HG03457 (cell line): ENCODE measurements around the gene MMP20.

Experiments used
- ATAC-seq: cut with Tn5 transposase; IDR thresholded peaks from one replicate; pipeline ENCODE4 v1.9.1; 2021; ENCODE audit warnings: moderate number of reproducible peaks; ENCODE audit not compliant: unreplicated experiment

The MMP20 gene

DNA sequence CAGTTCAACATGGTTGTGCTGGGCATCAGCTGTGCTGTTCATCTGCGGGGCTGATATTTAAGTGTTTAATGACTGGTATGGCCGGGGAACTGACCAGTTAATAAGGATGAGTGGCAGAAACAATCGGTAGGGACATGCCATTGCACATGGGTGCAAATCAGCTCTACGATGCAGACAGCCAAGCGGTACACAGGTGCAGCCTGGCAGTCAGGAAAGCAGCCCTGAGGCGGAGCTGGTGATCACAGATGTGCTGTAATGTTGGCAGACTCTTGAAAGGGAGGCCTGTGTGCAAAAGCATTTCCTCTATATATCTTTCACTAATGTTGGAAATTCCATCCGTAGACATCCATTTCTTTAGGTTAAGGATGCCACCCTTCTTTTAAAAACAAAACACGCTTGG lies 1.1 kb downstream of the MMP20 start:
- no peak for ATAC-seq

GRCh38 chr11:102623128-102623527 lies 2.0 kb downstream of the MMP20 start:
- ATAC-seq: no peak

GRCh38 chr11:102622258-102622657 lies 2.9 kb downstream of the MMP20 start:
- ATAC-seq: no peak

GRCh38 chr11:102620818-102621561 lies 4.1 kb downstream of the MMP20 start:
- ATAC-seq: no peak

DNA sequence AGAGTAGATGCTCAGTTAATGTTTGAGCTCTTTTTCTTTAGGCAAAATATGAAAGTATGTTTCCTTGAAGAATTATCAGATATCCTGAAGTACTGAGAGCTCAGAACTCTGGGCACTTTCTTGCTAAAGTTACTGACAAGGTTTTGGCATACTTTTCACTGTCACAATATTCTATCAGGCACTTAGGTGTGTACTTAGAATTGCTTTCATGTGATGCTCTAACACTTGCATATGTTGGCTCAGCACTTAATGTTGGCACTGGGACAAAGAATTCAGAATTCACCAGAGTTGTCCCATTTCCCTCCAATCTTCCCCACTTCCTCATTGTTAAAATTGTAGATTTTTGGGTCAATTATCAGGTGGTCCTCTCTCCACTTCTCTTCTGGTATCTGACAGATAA lies 5.0 kb downstream of the MMP20 start:
- no peak for ATAC-seq

DNA sequence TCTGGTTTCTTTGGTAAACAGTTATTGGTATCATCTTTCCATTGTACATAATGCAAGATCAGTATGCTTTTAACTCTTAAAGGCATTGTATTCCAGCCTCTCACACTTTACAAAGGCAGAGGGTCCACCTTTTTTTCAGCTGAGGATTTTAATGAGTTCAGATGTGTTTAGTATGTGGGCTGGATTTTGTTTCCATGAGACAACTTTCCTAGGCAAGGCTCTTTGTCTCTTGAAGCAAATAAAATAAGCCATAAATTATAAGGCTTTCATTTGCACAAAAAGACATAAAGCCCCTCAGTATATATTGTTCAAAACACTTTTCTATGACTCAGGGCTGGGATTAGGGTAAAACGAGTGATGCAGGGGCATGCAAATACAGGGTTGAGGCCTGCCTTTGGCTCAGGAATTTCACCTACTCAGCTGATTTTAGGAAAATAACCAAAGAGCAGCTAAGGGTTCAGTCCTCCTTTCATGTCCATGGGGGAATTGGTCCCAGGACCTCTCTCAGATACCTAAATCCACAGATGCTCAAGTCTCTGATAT lies 7.6 kb downstream of the MMP20 start:
- no peak for ATAC-seq

- no peak for ATAC-seq
Measured at GRCh38 chr11:102615894-102616432, 9.2 kb downstream of the MMP20 start.

GRCh38 chr11:102615077-102615893 lies 9.8 kb downstream of the MMP20 start:
- no peak for ATAC-seq

DNA sequence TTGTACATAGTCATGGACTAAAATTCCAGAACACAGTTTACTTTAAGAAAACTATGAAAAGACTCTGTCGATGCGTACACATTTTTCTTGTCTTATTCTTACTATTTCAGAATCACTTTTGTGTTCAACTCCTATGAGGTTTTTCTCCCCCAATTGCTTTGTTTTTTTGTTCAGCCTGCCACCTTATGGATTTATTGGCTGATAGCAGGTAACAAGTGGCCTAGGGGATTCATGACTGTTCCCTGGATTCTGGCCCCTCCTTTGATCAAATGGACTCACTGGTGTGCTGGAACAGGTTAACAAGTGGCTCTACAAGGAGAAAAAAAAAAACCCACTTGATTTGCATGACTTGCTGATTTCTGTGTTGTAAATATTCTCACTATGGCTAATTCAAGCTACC lies 10.6 kb downstream of the MMP20 start:
- no peak for ATAC-seq

DNA sequence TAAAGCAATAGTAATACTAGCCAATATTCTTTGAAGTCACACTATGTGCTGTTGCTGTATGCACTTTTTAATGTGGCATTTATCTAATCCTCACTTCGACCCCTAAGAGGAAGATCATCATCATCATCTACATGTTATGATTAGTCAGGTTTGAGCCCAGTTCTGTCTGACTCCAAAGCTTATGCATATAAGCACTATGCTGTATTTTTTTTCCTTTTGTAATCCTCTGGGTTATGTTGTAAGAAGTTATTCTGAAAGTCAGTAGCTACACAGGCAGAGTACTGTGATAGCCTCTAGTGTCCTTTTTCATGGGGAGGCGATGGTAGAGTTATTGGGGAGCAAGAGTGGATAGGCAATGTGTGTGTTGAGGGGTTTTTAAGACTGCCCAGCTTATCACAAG lies 11.1 kb downstream of the MMP20 start:
- ATAC-seq: no peak

- ATAC-seq: no peak
Measured at GRCh38 chr11:102613450-102613849, 11.7 kb downstream of the MMP20 start.

DNA sequence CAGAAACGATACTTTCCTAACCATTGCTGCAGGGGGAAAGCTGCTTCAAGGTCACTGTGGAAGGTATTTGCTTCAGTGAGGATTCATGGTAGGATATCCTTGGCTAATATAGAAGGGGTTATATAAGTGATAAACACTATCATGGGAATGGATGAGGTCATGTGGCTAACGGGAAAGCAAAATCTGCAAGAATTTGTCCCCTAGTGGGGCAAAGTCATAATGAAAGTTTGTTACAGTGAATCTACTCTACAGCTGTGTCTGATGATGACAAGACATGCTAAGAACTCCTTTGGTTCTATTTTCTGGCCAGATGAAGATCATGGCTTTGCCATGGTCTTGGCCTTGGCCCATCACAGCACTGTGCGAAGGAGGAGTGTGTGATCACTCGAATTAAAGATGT lies 13.8 kb downstream of the MMP20 start:
- ATAC-seq: peak; percentile 45

- ATAC-seq: no peak
Measured at GRCh38 chr11:102610200-102610599, 14.9 kb downstream of the MMP20 start.

GRCh38 chr11:102608699-102609098 lies 16.4 kb downstream of the MMP20 start:
- ATAC-seq: no peak

GRCh38 chr11:102604875-102605274 lies 20.3 kb downstream of the MMP20 start:
- no peak for ATAC-seq

- ATAC-seq: no peak
Measured at GRCh38 chr11:102604011-102604410, 21.1 kb downstream of the MMP20 start.

DNA sequence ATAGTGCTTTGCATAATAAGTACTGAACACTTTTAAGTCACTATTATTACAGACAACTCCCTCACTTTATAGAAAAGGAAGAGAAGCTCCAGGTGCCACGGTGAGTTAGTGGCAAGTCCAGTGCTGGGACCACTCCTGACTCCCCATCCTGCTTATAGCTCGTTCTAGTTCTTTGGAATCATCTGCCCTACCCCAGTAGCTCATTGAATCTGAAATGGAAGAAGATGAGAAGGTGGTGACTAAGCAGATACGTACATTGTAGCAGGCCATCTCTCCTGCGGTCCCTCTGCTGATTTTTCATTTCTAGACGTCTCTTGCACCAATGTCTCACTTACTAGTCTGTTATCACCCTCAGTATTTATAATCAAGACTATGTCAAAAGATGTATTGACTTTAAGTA lies 21.6 kb downstream of the MMP20 start:
- no peak for ATAC-seq

- ATAC-seq: no peak
Measured at GRCh38 chr11:102603091-102603490, 22.0 kb downstream of the MMP20 start.

GRCh38 chr11:102600666-102601065 lies 24.5 kb downstream of the MMP20 start:
- ATAC-seq: no peak

GRCh38 chr11:102599642-102600261 lies 25.4 kb downstream of the MMP20 start:
- ATAC-seq: peak; percentile 95

- no peak for ATAC-seq
Measured at GRCh38 chr11:102598272-102598671, 26.9 kb downstream of the MMP20 start.
